GM18868 (cell line): ENCODE measurements around the gene ZFPM1.

Experiments
- ATAC-seq: cut with Tn5 transposase; IDR thresholded peaks from one replicate; pipeline ENCODE4 v1.9.1; 2021; ENCODE audit warnings: mild to moderate bottlenecking, moderate library complexity; ENCODE audit not compliant: unreplicated experiment

ZFPM1 gene

DNA sequence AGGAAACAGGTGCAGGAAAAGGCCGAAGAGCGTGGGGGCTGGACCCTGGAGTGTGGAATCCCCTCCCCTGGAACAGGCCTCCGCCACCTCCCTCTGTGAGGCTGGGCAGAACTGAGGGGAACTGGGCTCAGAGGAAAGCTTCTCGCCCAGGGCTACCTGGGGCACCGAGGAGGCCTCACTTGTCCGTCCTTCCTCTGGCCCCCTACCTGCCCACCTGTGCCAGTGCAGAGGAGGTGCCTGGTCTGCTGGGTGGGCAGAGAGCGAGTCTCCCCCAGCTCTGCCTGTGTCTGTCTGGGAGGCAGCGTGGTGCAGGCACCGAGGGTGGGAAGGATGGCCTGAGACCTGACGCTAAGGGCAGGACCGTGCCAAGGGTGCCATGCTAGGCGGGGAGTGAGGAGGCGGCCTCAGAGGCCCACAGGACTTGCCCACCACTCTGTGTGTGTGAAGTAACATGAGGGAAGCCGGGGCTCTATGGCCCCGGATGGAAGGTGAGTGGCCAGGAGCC is 42.2 kb downstream of the ZFPM1 start:
- no peak for ATAC-seq

- no peak for ATAC-seq
Measured at GRCh38 chr16:88497561-88498462, 44.7 kb downstream of the ZFPM1 start.

GRCh38 chr16:88498576-88499208 is 45.6 kb downstream of the ZFPM1 start:
- no peak for ATAC-seq

- no peak for ATAC-seq
Measured at GRCh38 chr16:88499292-88499691, 46.2 kb downstream of the ZFPM1 start.

GRCh38 chr16:88499836-88500251 is 46.8 kb downstream of the ZFPM1 start:
- no peak for ATAC-seq

DNA sequence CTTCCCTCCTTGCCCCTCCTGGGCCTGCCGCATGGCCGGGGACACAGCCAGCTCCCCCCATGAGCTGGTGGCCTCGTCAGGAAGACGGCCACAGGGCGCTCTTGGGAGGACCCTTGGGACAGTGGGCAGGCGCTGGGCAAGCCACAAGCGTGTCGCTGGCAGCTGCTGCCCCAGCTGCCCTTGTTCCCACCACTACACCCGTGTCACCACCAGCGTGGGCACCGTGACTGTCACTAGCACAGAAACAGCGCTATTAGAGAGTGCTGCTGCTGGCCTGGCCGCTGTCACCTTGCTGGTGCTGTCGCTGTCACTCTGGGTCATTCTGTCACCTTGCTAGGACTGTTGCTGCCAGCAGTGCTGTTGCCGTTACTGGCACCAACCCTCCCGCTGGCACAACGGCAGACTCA is 47.2 kb downstream of the ZFPM1 start:
- ATAC-seq, result no peak

GRCh38 chr16:88502371-88502770 is 49.3 kb downstream of the ZFPM1 start:
- ATAC-seq, result no peak

DNA sequence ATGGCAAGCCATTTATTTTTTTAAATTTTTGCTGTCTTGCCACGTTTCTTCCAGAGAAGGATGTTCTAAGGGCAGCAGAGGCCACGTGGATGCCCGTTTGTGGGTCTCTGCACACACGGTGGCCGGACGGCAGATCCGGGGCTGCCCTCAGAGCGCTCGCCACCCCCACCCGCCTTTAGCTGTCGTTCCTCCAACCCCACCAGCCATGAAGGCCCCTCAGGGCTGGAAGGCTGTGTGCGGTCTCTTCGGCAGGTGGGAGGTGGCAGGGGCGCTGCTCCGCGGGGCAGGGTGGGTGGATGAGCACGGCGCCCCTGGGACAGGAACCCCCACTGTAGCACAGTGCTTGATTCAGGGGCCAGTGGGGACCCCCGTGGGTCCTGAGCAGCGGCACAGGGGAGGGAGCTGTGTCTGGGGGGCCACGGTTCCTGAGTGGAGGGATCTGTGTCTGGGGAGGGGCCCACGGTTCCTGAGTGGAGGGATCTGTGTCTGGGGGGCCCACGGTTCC is 49.7 kb downstream of the ZFPM1 start:
- ATAC-seq, result no peak

GRCh38 chr16:88503374-88503770 is 50.3 kb downstream of the ZFPM1 start:
- ATAC-seq, result no peak

DNA sequence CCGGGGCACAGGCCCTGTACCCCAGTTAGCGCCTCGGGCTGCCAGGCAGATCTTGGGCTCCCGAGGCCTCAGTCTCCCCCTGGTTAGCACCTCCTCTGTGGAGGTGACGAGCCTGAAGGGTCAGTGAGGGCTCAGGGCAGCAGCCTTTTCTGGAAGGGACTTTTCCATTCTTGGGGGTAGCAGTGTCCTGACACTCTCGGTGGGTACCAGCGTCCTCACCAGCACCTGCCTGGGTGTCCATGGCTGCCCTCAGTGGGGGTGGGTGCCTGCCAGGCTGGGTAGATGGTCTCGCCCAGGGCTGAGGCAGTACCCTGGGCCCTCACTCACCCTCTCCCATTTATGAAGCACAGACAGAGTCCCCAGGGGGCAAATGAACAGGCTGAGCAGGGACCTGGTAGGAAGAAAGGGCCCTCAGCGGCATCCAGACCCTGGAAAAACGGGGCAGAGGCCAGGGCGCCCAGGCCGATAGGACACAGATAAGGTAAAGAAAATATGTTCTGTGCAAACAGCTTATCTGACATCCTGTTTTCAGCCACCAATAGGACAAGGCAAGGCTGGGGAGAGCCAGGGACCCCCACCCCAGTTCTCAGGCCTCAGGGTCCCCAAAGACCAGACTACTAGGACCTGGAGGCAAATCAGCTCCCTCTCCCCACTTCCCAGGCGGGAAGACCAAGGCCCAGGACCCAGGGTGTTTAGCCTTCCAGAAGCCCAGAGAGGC is 50.9 kb downstream of the ZFPM1 start:
- ATAC-seq, result no peak

GRCh38 chr16:88504489-88505404 is 51.7 kb downstream of the ZFPM1 start:
- no peak for ATAC-seq

DNA sequence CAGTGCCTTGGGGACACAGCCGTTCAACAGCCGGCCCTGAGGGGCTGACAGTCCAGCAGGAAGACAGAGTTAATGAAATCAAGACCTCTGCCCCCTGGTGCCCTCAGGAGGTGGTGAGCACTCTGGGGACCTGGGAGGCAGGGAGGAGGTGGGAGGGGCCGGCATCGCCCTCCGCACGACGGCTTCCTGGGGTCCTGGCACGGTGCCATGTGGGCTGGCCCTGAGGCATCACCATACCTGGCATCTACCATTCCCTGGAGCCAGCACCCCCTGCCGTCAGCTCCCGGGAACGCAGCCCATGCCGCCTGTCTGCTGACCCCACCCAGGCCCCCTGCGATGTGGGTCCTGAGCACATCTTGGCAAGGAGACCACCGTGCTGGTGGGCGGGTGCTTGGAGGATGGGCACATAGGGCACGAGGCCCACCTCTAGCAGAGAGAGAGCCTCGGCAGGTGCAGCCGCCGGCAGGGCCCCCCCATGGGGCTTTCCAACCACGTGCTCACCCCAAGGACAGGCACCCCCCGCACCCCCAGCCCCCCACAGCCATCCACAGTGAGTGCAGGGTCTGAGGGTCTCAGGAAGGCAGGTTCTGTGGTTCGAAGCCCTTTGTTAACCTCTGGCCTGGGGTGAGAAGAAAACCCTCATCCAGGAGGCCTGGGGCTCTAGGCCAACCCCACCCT is 52.5 kb downstream of the ZFPM1 start:
- no peak for ATAC-seq

DNA sequence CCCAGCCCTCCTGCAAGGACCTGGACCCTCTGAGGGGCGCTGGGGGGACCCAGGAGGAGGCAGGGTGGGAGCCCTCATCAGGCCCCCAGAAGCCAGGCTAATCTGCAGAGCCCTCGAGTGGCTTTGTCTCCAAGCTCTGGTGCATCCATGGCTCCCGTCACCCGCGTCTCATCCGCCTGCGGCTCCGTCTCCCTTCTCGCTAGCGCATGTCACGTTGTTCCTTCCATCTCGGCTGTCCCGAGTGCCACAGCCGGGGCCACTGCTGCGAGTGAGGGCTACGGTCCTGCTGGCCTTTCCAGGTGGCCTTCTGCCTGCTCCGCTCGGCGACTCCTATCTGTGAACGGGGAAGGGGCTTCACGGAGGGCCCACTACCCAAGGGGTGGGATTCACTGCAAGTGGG is 53.6 kb downstream of the ZFPM1 start:
- no peak for ATAC-seq

DNA sequence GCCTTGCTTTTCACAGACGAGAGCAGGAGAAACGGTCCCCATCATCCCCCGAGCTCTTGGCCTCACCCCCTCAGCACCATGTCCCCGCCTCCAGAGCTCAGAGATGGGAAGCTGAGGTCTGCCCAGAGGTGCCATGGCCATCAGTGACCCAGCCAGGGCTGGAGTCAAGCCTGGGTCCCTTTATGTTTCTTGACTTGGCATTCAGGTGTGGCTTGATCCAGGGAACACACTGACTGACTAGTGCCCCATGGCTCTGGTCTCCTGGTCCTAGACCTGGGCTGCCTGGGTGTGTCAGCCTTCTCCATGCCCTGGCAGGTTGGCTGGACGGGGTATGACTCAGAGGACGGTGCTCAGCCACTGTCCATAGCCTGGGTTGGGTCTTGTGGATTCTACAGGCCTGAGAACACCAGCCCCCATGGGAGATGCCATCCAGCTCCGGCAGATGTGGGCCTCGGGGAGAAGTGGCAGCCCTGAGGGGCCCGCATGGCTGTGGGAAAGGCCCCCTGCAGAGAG is 54.2 kb downstream of the ZFPM1 start:
- ATAC-seq, result no peak

DNA sequence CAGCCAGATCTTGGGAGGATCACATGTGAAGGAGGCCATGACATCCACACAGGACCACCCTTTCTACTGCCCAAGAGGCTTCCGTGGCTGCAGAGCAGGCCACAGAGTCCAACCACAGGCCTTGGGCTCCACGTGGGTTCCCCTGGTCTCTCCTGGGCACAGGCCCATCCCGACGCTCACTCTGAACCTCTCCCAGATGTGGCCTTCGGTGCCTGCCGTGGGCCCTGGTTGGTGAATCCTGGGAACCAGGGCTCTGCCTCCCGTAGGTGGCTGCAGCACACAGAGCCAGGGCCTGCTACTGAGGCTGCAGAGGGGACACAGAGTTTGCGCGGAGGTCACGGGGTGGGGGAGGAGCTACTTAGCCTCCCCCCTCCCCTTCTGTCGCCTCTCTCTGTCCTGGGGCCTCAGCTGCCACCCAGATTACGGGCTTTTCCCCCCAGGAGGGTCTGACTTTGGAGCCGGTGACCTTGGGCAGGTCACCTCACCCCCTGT is 55.3 kb downstream of the ZFPM1 start:
- no peak for ATAC-seq

- no peak for ATAC-seq
Measured at GRCh38 chr16:88508868-88509748, 56.0 kb downstream of the ZFPM1 start.

DNA sequence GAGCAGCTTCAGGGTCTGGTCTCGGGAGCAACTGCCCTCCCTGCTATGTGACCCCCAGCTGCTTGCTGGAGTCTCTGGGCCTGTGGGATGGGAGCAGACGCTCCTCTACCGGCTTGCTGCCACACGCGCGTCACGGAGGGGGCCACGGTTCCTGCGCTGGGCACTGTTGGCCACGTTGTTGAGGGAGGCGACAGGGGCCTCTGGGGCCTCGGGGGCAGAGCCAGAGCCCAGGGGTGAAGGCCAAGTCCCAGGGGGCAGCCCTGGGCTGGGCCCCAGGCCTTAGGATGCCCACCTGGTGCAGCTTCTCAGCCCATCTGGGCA is 56.6 kb downstream of the ZFPM1 start:
- ATAC-seq, result no peak
